H1 (cell line): ENCODE data around the gene TADA3. TPM values are rescaled to one million over a fixed set of nuclear protein-coding genes. Genes with fewer than 3 reads are reported as not detected.

Source experiments
- CTCF ChIA-PET: fragments of 300-600 bp; sonication (Branson Sonifier 250); formaldehyde crosslinking; loops from one replicate; lab custom pipeline; 2021; ENCODE audit not compliant: partially characterized antibody; lab: Charles Lee
- POLR2A ChIA-PET: fragments of 300-600 bp; sonication (Branson Sonifier 250); formaldehyde crosslinking; loops from one replicate; lab custom pipeline; 2021; ENCODE audit warnings: inconsistent platforms; ENCODE audit not compliant: partially characterized antibody; lab: Charles Lee
- DNase-seq, 2 experiments: peaks; one replicate each; pipeline versions ENCODE4 v3.0.0 to v3.0.0-alpha.2; 2010 to 2022; ENCODE audit warnings: low spot score in 2 of 2, low read depth in 1 of 2, mixed read lengths in 1 of 2
- FAIRE-seq: peaks from 2 replicates; lab custom pipeline; 2011; peaks lifted over from hg19 to GRCh38; lab: Jason Lieb, UNC
- H2AFZ ChIP-seq: 2 replicates; pipeline ENCODE4 v1.8.1; 2012; ENCODE audit warnings: low read length, inconsistent platforms
- H2AK5ac ChIP-seq: 2 replicates; pipeline ENCODE4 v1.6.1; 2013; ENCODE audit warnings: low read depth, low read length
- H2BK120ac ChIP-seq: replicated peaks from 2 replicates; pipeline ENCODE3; 2013; ENCODE audit warnings: low read depth, low read length, inconsistent platforms
- H2BK12ac ChIP-seq: 2 replicates; pipeline ENCODE4 v1.6.1; 2013; ENCODE audit warnings: low read depth, low read length
- H2BK15ac ChIP-seq: 2 replicates; pipeline ENCODE4 v1.6.1; 2013; ENCODE audit warnings: low read length
- H2BK20ac ChIP-seq: 2 replicates; pipeline ENCODE4 v1.6.1; 2013; ENCODE audit warnings: low read length
- H2BK5ac ChIP-seq: 2 replicates; pipeline ENCODE4 v1.6.1; 2013; ENCODE audit warnings: low read depth, low read length
- H3K14ac ChIP-seq: 2 replicates; pipeline ENCODE4 v1.6.1; 2013; ENCODE audit warnings: inconsistent platforms; ENCODE audit not compliant: insufficient read length
- H3K18ac ChIP-seq: 2 replicates; pipeline ENCODE4 v1.6.1; 2013; ENCODE audit warnings: low read length; ENCODE audit errors: extremely low read depth
- H3K23ac ChIP-seq: 2 replicates; pipeline ENCODE4 v1.6.1; 2013; ENCODE audit warnings: inconsistent platforms; ENCODE audit not compliant: insufficient read length
- H3K23me2 ChIP-seq: 2 replicates; pipeline ENCODE4 v1.6.1; 2013; ENCODE audit warnings: low read depth, low read length
- H3K27ac ChIP-seq: 2 replicates; pipeline ENCODE4 v1.6.1; 2011; ENCODE audit warnings: low read depth, low read length, inconsistent platforms
- H3K27me3 ChIP-seq, 4 experiments: replicated peaks in 1 of 4; 1 replicate in 1 of 4; 2 replicates in 3 of 4; pipeline versions ENCODE4 v1.6.1 to v1.8.1; 2011 to 2013; ENCODE audit warnings: low read length in 3 of 4, mild to moderate bottlenecking in 3 of 4, inconsistent platforms in 2 of 4, mixed read lengths in 2 of 4, moderate library complexity in 1 of 4; ENCODE audit not compliant: control insufficient read depth in 3 of 4, insufficient read depth in 3 of 4; ENCODE audit errors: extremely low read depth in 1 of 4
- H3K36me3 ChIP-seq, 4 experiments: 2 replicates each; pipeline versions ENCODE4 v1.6.1 to v1.8.1; 2011 to 2013; ENCODE audit warnings: mild to moderate bottlenecking in 4 of 4, low read length in 3 of 4, moderate library complexity in 2 of 4, control low read depth in 1 of 4, inconsistent platforms in 1 of 4; ENCODE audit not compliant: insufficient read depth in 4 of 4, control insufficient read depth in 2 of 4
- H3K4ac ChIP-seq: replicated peaks from 2 replicates; pipeline ENCODE3; 2013; ENCODE audit warnings: low read length, low read depth, mixed read lengths, inconsistent platforms; ENCODE audit not compliant: insufficient read length
- H3K4me1 ChIP-seq, 4 experiments: replicated peaks in 1 of 4; 1 replicate in 1 of 4; 2 replicates in 3 of 4; pipeline versions ENCODE4 v1.6.1 to v1.8.1; 2011 to 2013; ENCODE audit warnings: low read length in 3 of 4, inconsistent platforms in 2 of 4, mixed read lengths in 1 of 4; ENCODE audit not compliant: insufficient read depth in 4 of 4, control insufficient read depth in 3 of 4
- H3K4me2 ChIP-seq, 2 experiments: 2 replicates each; pipeline versions ENCODE4 v1.6.1 to v1.8.1; 2011 to 2013; ENCODE audit warnings: low read depth in 2 of 2, low read length in 2 of 2, control low read depth in 1 of 2, inconsistent platforms in 1 of 2, mild to moderate bottlenecking in 1 of 2; ENCODE audit not compliant: insufficient read depth in 1 of 2
- H3K4me3 ChIP-seq, 4 experiments: fragments of 200-600, 300-600 bp in 1 of 4; sonication (generic), shearing (Covaris generic), sonication (Bioruptor Twin) in 1 of 4; 2 replicates each; pipeline versions ENCODE4 v1.5.1 to v1.8.1; 2011 to 2016; ENCODE audit warnings: low read length in 4 of 4, low read depth in 3 of 4, control low read depth in 2 of 4, inconsistent platforms in 2 of 4, mild to moderate bottlenecking in 2 of 4, mixed read lengths in 1 of 4, moderate library complexity in 1 of 4; ENCODE audit not compliant: insufficient read depth in 2 of 4; ENCODE audit errors: extremely low read depth in 1 of 4
- H3K56ac ChIP-seq: replicated peaks from 2 replicates; pipeline ENCODE3; 2013; ENCODE audit warnings: low read depth, mild to moderate bottlenecking, mixed read lengths, low read length, inconsistent platforms; ENCODE audit not compliant: insufficient read length
- H3K79me1 ChIP-seq: 2 replicates; pipeline ENCODE4 v1.6.1; 2013; ENCODE audit warnings: low read depth, low read length, control low read depth
- H3K79me2 ChIP-seq, 2 experiments: 2 replicates each; pipeline versions ENCODE4 v1.6.1 to v1.8.1; 2012 to 2013; ENCODE audit warnings: low read length in 2 of 2, mild to moderate bottlenecking in 2 of 2, inconsistent platforms in 1 of 2; ENCODE audit not compliant: insufficient read depth in 2 of 2, control insufficient read depth in 1 of 2
- H3K9ac ChIP-seq, 4 experiments: replicated peaks in 1 of 4; 1 replicate in 1 of 4; 2 replicates in 3 of 4; pipeline versions ENCODE4 v1.6.1 to v1.8.1; 2011 to 2013; ENCODE audit warnings: low read depth in 3 of 4, low read length in 3 of 4, control low read depth in 2 of 4, mild to moderate bottlenecking in 2 of 4, moderate library complexity in 2 of 4, inconsistent platforms in 1 of 4; ENCODE audit errors: extremely low read depth in 1 of 4
- H3K9me3 ChIP-seq, 2 experiments: 2 replicates each; pipeline versions ENCODE4 v1.6.1 to v1.8.1; 2012 to 2013; ENCODE audit warnings: mild to moderate bottlenecking in 2 of 2, moderate library complexity in 2 of 2, control low read depth in 1 of 2, inconsistent platforms in 1 of 2, low read depth in 1 of 2, low read length in 1 of 2, mixed read lengths in 1 of 2; ENCODE audit not compliant: insufficient read depth in 2 of 2
- H4K20me1 ChIP-seq, 2 experiments: replicated peaks in 1 of 2; 2 replicates each; pipeline versions ENCODE3 to v1.8.1; 2011 to 2013; ENCODE audit warnings: inconsistent platforms in 2 of 2, low read length in 2 of 2, mild to moderate bottlenecking in 1 of 2; ENCODE audit not compliant: insufficient read depth in 2 of 2, control insufficient read depth in 1 of 2
- H4K5ac ChIP-seq: 2 replicates; pipeline ENCODE4 v1.6.1; 2013; ENCODE audit warnings: low read length, low read depth, mixed read lengths, inconsistent platforms; ENCODE audit not compliant: insufficient read length
- H4K8ac ChIP-seq: 2 replicates; pipeline ENCODE4 v1.8.0; 2013; ENCODE audit warnings: mild to moderate bottlenecking, moderate library complexity, low read length, inconsistent platforms; ENCODE audit not compliant: insufficient read depth; ENCODE audit errors: extremely low read depth
- H4K91ac ChIP-seq: replicated peaks from 2 replicates; pipeline ENCODE3; 2013; ENCODE audit warnings: low read length, mixed read lengths, inconsistent platforms; ENCODE audit not compliant: insufficient read length
- CTBP2 ChIP-seq: IDR thresholded peaks from 2 replicates; pipeline ENCODE4 v1.7.0; 2011; ENCODE audit warnings: borderline replicate concordance, mild to moderate bottlenecking, moderate library complexity, mixed read lengths, low read length; ENCODE audit not compliant: insufficient read depth, insufficient read length
- EP300 ChIP-seq, 2 experiments: IDR thresholded peaks; 1 replicate in 1 of 2; 2 replicates in 1 of 2; pipeline ENCODE4 v1.6.1; 2011 to 2012; ENCODE audit warnings: low read depth in 2 of 2, low read length in 2 of 2, mild to moderate bottlenecking in 2 of 2, borderline replicate concordance in 1 of 2, inconsistent platforms in 1 of 2, moderate library complexity in 1 of 2
- MAFK ChIP-seq: IDR thresholded peaks from 2 replicates; pipeline ENCODE4 v1.6.1; 2012; ENCODE audit warnings: low read depth, mild to moderate bottlenecking, improper control_type of control experiment, low read length
- RXRA ChIP-seq: IDR thresholded peaks from 2 replicates; pipeline ENCODE4 v1.6.1; 2011; ENCODE audit warnings: low read depth, mild to moderate bottlenecking, low read length, moderate library complexity; ENCODE audit not compliant: insufficient read depth
- SP1 ChIP-seq: IDR thresholded peaks from 2 replicates; pipeline ENCODE4 v1.6.1; 2011; ENCODE audit warnings: low read depth, low read length
- TBP ChIP-seq: IDR thresholded peaks from 2 replicates; pipeline ENCODE4 v1.6.1; 2011; ENCODE audit warnings: low read depth, low read length, improper control_type of control experiment
- WGBS, 2 experiments: shearing (Covaris generic) in 1 of 2; methylation state at CpG; one replicate each; pipeline versions ENCODE4 v1.1.6 to v1.1.7; 2013 to 2015; ENCODE audit warnings: low lambda C conversion rate in 2 of 2, mixed read lengths in 2 of 2, inconsistent platforms in 1 of 2, low coverage in 1 of 2, missing lambda C conversion rate in 1 of 2; ENCODE audit not compliant: insufficient replicate concordance in 2 of 2, insufficient coverage in 1 of 2, insufficient read length in 1 of 2; ENCODE audit errors: extremely low coverage in 1 of 2, missing lambda C conversion rate in 1 of 2; 5-methylcytosine and 5-hydroxymethylcytosine counted together
- polyA plus RNA-seq, 7 experiments: library from polyadenylated mRNA; depleted of rRNA in 3 of 7; stranded (reverse) in 5 of 7; unstranded in 2 of 7; fragments of >200 nt in 5 of 7; fragments of 200-250 nt in 2 of 7; gene quantifications; 1 replicate in 5 of 7; 2 replicates in 1 of 7; 4 replicates in 1 of 7; pipeline versions ENCODE4 v1.2.1 to v1.2.3, GENCODE V29; 2011 to 2013; ENCODE audit warnings: missing spikeins in 2 of 7, mixed read lengths in 2 of 7
- total RNA-seq: library from RNA; stranded (reverse); fragmentation: NEBNext Ultra II Directional; extraction: Animal tissue kit (Norgen Biotek cat#: 25700); gene quantifications from 2 replicates; pipeline ENCODE4 v1.2.1, GENCODE V29; 2021

TADA3 gene
- total and polyA plus RNA-seq, 2 of the 8 experiments (the other 6 are each of a cell fraction or from before 2014, with no cell fraction given): 43.4 to 50.3 TPM

DNA sequence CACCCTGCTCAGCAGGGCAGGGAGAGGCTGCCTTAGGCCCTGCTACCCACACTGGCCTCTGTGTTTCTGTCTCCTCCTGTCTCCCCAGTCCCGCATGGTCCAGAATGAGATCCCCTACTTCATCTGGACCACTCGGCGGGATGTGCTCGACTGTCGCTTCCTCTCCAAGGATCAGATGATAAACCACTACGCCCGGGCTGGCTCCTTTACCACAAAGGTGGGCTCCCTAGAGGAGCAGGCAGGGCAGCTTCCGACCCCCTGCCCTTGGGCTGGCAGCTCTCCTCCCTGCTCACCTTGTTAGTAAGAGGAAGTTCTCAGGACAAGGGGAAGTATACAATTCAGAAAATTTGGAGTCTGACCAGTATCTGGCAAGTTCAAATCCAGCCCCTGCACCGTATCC lies 23.7 kb upstream of the TADA3 start:
- no peak overlapping the region for H2BK5ac ChIP-seq
- ChIA-PET CTCF (no interaction called here), POLR2A (no interaction called here)
- H4K20me1 ChIP-seq: no peaks in the 10 kb centered on the region
- no peaks in the 10 kb centered on the region for H3K9me3 ChIP-seq
- H4K8ac ChIP-seq: no peak overlapping the region
- FAIRE-seq (no peak), DNase-seq (no peak)
- H3K4me1 ChIP-seq: no peaks in the 10 kb centered on the region
- H2BK15ac ChIP-seq: no peak overlapping the region
- H3K36me3 ChIP-seq: no peaks in the 10 kb centered on the region
- H3K56ac ChIP-seq: no peak overlapping the region
- no peaks in the 10 kb centered on the region for H3K79me2 ChIP-seq
- H3K79me1 ChIP-seq: no peaks in the 10 kb centered on the region
- H3K18ac ChIP-seq: no peak overlapping the region
- peaks cover 0 to 5% (median 5%) of the 10 kb centered on the region in 4 experiments; a peak in 4 of 7 replicates for H3K27me3 ChIP-seq
- H3K4me2 ChIP-seq: no peak overlapping the region
- H3K9ac ChIP-seq: no peak overlapping the region
- H2BK12ac ChIP-seq: no peak overlapping the region
- TF ChIP-seq EP300 (IDR thresholded peaks at IDR 0.05; ENCODE audit: borderline replicate concordance in 1 of 2, low read depth in 2 of 2, low read length in 2 of 2): no peak
- TF ChIP-seq CTBP2: no peak
- no peak for TF ChIP-seq RXRA
- TF ChIP-seq TBP: no peak
- no peak for TF ChIP-seq SP1
- no peak for TF ChIP-seq MAFK
- H3K4me3 ChIP-seq: no peak overlapping the region
- no peak overlapping the region for H3K27ac ChIP-seq
- no peak overlapping the region for H2BK20ac ChIP-seq
- H3K4ac ChIP-seq: no peak overlapping the region
- no peak overlapping the region for H4K5ac ChIP-seq
- H3K23ac ChIP-seq: no peak overlapping the region
- no peak overlapping the region for H3K14ac ChIP-seq
- H3K23me2 ChIP-seq: no peaks in the 10 kb centered on the region; the same call in 1 of the 2 replicates
- H2BK120ac ChIP-seq: no peak overlapping the region
- H2AFZ ChIP-seq: no peak overlapping the region
- WGBS, 2 experiments: 98% methylated on average over 9 of the region's 9 CpGs; no CpG with 5 or more reads in 1 of the 2 experiments
- H4K91ac ChIP-seq: no peak overlapping the region
- 0 out of 2 replicates have a peak overlapping the region, but pooled peaks have one; percentile 13 for H2AK5ac ChIP-seq
